Osteoblast (primary cell): Measurements from ENCODE around the gene PLEKHJ1. TPM values are rescaled to one million over a fixed set of nuclear protein-coding genes. Genes with fewer than 3 reads are reported as not detected.

ENCODE experiments used
- DNase-seq: peaks from one replicate; pipeline ENCODE4 v3.0.0; 2011; ENCODE audit warnings: low spot score, mixed read lengths; ENCODE audit not compliant: insufficient read length; ENCODE audit errors: missing footprints
- H2AFZ ChIP-seq: 2 replicates; pipeline ENCODE4 v1.6.0; 2011; ENCODE audit warnings: mild to moderate bottlenecking, low read length
- H3K27ac ChIP-seq: 2 replicates; pipeline ENCODE4 v1.5.1; 2011; ENCODE audit warnings: mild to moderate bottlenecking, low read depth, low read length, moderate library complexity
- H3K27me3 ChIP-seq: 2 replicates; pipeline ENCODE4 v1.6.0; 2012; ENCODE audit warnings: mild to moderate bottlenecking, control low read depth, inconsistent platforms, low read length, moderate library complexity; ENCODE audit not compliant: insufficient read depth
- H3K36me3 ChIP-seq: 2 replicates; pipeline ENCODE4 v1.5.1; 2011; ENCODE audit warnings: mild to moderate bottlenecking, low read length, control low read depth, moderate library complexity; ENCODE audit not compliant: insufficient read depth
- H3K4me1 ChIP-seq: 2 replicates; pipeline ENCODE4 v1.5.1; 2011; ENCODE audit warnings: mild to moderate bottlenecking, low read length, control low read depth, moderate library complexity; ENCODE audit not compliant: insufficient read depth
- H3K4me2 ChIP-seq: 2 replicates; pipeline ENCODE4 v1.6.0; 2011; ENCODE audit warnings: mild to moderate bottlenecking, low read length; ENCODE audit not compliant: insufficient read depth
- H3K4me3 ChIP-seq: fragments of 200-600 bp; sonication (generic); 3 replicates; pipeline ENCODE4 v1.5.1; 2012; ENCODE audit warnings: mild to moderate bottlenecking, low read length, inconsistent platforms; ENCODE audit not compliant: insufficient read depth
- H3K79me2 ChIP-seq: 2 replicates; pipeline ENCODE4 v1.6.0; 2012; ENCODE audit warnings: mild to moderate bottlenecking, low read length, control low read depth, inconsistent platforms; ENCODE audit not compliant: insufficient read depth
- H3K9me3 ChIP-seq: 2 replicates; pipeline ENCODE4 v1.5.1; 2011; ENCODE audit warnings: low read depth, low read length, control low read depth
- H4K20me1 ChIP-seq: 2 replicates; pipeline ENCODE4 v1.6.0; 2012; ENCODE audit warnings: mild to moderate bottlenecking, low read length, control low read depth; ENCODE audit not compliant: insufficient read depth
- CTCF ChIP-seq: IDR thresholded peaks from 2 replicates; pipeline ENCODE4 v1.5.1; 2011; ENCODE audit warnings: mild to moderate bottlenecking, low read depth, low read length, moderate library complexity; ENCODE audit errors: extremely low read depth
- total RNA-seq: library from RNA; depleted of rRNA; stranded (reverse); fragments of >200 nt; gene quantifications from 2 replicates; pipeline ENCODE4 v1.2.3, GENCODE V29; 2012

The PLEKHJ1 gene
- total RNA-seq, 1 donor, result 43.4 TPM

DNA sequence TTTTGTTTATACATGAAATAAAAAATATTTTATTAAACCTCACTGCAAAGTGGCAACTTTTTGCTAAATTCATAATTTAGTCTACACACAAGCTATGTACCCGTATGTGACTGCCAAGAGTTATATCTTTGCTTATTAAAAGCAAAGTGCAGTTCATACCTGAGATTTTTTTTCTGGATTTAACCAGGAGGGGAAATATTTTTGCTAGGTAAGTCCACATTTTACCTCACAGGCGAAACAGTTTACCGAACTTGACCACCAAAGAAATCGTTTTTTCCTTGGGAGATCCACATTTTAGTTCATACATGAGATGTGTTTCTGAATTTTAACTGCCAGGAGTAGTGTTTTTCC, 32.3 kb upstream of the PLEKHJ1 start:
- H3K9me3 ChIP-seq, result no peaks in the 10 kb centered on the region
- H3K79me2 ChIP-seq, result peaks cover 42% of the 10 kb centered on the region
- H3K4me2 ChIP-seq, result peak overlapping the region; percentile 84
- peaks cover 20% of the 10 kb centered on the region for H3K36me3 ChIP-seq
- TF ChIP-seq CTCF, result no peak
- peaks cover 31% of the 10 kb centered on the region for H3K4me1 ChIP-seq
- H3K27me3 ChIP-seq, result no peaks in the 10 kb centered on the region
- peak overlapping the region; percentile 76 for H2AFZ ChIP-seq
- no peak overlapping the region for H3K27ac ChIP-seq
- DNase-seq, result peak; percentile 69
- peaks cover 33% of the 10 kb centered on the region for H4K20me1 ChIP-seq
- H3K4me3 ChIP-seq, result peak overlapping the region; percentile 98

- H2AFZ ChIP-seq, result peak overlapping the region; percentile 80
- peak; percentile 97 for DNase-seq
- peaks cover 2% of the 10 kb centered on the region for H3K36me3 ChIP-seq
- H3K27ac ChIP-seq, result no peak overlapping the region
- H3K9me3 ChIP-seq, result no peaks in the 10 kb centered on the region
- no peaks in the 10 kb centered on the region for H3K27me3 ChIP-seq
- H3K4me2 ChIP-seq, result peak overlapping the region; percentile 25
- H3K4me1 ChIP-seq, result peaks cover 14% of the 10 kb centered on the region
- peaks cover 12% of the 10 kb centered on the region for H4K20me1 ChIP-seq
- TF ChIP-seq CTCF, result no peak
- no peak overlapping the region for H3K4me3 ChIP-seq
- H3K79me2 ChIP-seq, result peaks cover 24% of the 10 kb centered on the region
Observed at GRCh38 chr19:2266183-2266993, 30.3 kb upstream of the PLEKHJ1 start.

DNA sequence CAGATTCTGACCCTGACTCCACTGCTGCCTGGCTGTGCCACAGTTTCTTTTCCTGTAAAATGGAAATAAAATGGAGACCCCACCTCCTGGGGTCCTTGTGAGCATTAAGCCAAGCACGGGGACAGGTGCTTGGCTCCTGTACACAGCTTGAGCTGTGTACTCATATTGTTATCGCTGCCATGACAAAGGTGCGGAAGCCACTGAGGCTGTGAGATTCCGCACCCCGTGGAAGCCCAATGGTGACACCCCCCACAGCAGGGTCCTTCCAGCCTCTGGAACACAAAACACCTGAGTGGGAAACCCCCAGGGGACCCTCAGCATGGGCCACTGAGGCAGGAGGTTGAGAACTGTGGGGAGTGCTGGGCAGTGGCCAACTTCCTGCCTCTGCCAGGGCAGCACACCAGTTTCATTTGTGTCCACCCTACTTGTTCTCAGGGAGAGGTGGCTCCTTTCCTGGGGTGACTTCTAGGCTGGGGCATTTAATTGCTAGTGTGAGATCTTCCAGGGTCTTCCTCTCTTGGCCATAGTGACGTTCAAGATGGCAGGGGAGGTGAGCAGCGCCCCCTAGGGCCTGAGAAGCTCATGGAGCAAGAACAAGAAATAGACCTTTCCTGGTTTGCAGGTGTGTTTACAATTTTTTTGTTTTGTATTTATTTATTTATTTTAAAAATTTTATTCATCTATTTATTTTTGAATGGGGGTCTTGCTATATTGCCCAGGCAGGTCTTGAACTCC, 25.5 kb upstream of the PLEKHJ1 start:
- H2AFZ ChIP-seq, result no peak overlapping the region
- H3K36me3 ChIP-seq, result no peaks in the 10 kb centered on the region
- no peaks in the 10 kb centered on the region for H3K79me2 ChIP-seq
- no peak overlapping the region for H3K27ac ChIP-seq
- H3K4me2 ChIP-seq, result no peak overlapping the region
- H3K4me3 ChIP-seq, result no peak overlapping the region
- TF ChIP-seq CTCF, result peak; percentile 67
- H3K4me1 ChIP-seq, result peaks cover 8% of the 10 kb centered on the region
- H3K27me3 ChIP-seq, result no peaks in the 10 kb centered on the region
- no peaks in the 10 kb centered on the region for H4K20me1 ChIP-seq
- H3K9me3 ChIP-seq, result no peaks in the 10 kb centered on the region
- DNase-seq, result peak; percentile 67

DNA sequence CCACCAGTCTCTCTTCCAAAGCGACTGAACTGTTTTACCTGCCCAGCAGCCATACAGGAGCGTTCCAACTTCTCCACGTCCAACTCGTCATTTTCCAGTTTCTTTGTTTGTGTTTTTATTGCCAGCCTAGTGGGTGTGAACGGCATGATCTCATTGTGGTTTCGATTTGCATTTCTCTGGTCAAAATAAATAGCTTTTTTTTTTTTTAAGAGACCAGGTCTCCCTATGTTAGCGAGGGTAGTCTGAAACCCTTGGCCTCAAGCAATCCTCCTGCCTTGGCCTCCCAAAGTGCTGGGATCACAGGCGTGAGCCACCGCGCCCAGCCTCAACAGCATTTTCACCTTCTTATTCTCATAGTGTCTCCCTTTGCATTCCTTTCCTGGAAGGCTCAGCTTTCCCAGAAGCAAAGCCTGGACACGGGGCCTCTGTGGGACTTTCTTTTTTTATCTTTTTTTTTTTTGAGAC, 24.2 kb upstream of the PLEKHJ1 start:
- Histone ChIP-seq H3K9me3 (no peaks in the 10 kb centered on the region), H4K20me1 (no peaks in the 10 kb centered on the region), H3K27ac (no peak overlapping the region), H3K27me3 (no peaks in the 10 kb centered on the region), H3K4me1 (peaks cover 5% of the 10 kb centered on the region), H3K4me3 (no peak overlapping the region), H2AFZ (no peak overlapping the region), H3K79me2 (no peaks in the 10 kb centered on the region), H3K4me2 (no peak overlapping the region), H3K36me3 (no peaks in the 10 kb centered on the region)
- TF ChIP-seq CTCF, result no peak
- DNase-seq, result peak; percentile 91
